HCT116 (cell line): ENCODE data around the gene MGME1. TPM values are rescaled to one million over a fixed set of nuclear protein-coding genes. Genes with fewer than 3 reads are reported as not detected.

Experiments
- CBX3 ChIP-seq: IDR thresholded peaks from 2 replicates; pipeline ENCODE4 v1.6.1; 2012; ENCODE audit warnings: low read depth
- EGR1 ChIP-seq: IDR thresholded peaks from 2 replicates; pipeline ENCODE4 v1.6.1; 2012; ENCODE audit warnings: low read depth
- EZH2 ChIP-seq: fragments of 200-600 bp; sonication (generic); IDR thresholded peaks from 2 replicates; pipeline ENCODE4 v1.6.1; 2017; ENCODE audit warnings: antibody characterized with exemption, mixed run types
- FOSL1 ChIP-seq: IDR thresholded peaks from 2 replicates; pipeline ENCODE4 v1.6.1; 2012; ENCODE audit warnings: low read depth
- POLR2A ChIP-seq: IDR thresholded peaks from 2 replicates; pipeline ENCODE4 v1.7.0; 2011; ENCODE audit warnings: borderline replicate concordance; ENCODE audit not compliant: insufficient read depth, insufficient read length; ENCODE audit errors: extremely low read depth
- RAD21 ChIP-seq: IDR thresholded peaks from 2 replicates; pipeline ENCODE4 v1.6.1; 2012; ENCODE audit warnings: low read depth, mild to moderate bottlenecking
- SRF ChIP-seq: IDR thresholded peaks from 2 replicates; pipeline ENCODE4 v1.6.1; 2012; ENCODE audit warnings: low read depth
- TCF7L2 ChIP-seq: IDR thresholded peaks from 2 replicates; pipeline ENCODE4 v1.7.0; 2011; ENCODE audit warnings: borderline replicate concordance, inconsistent platforms; ENCODE audit not compliant: insufficient read depth, insufficient read length; ENCODE audit errors: extremely low read depth
- YY1 ChIP-seq: IDR thresholded peaks from 2 replicates; pipeline ENCODE4 v1.6.1; 2011; ENCODE audit warnings: low read length, low read depth, moderate library complexity, mild to moderate bottlenecking; ENCODE audit not compliant: insufficient replicate concordance; ENCODE audit errors: extremely low read depth
- ZFX ChIP-seq: fragments of 450-650 bp; IDR thresholded peaks from 2 replicates; pipeline ENCODE4 v1.6.1; 2017
- ZNF274 ChIP-seq: fragments of 200-500 bp; sonication (Bioruptor generic); IDR thresholded peaks from 2 replicates; pipeline ENCODE4 v1.6.1; 2014; ENCODE audit warnings: mild to moderate bottlenecking, low read depth, low read length, inconsistent platforms
- total RNA-seq: library from RNA; stranded (reverse); gene quantifications from one replicate; pipeline ENCODE4 v1.2.1, GENCODE V29; 2021; ENCODE audit not compliant: unreplicated experiment
- TF ChIP-seq, protein P1 (sequence below): IDR thresholded peaks from 2 replicates; pipeline ENCODE4 v1.6.1; 2012; ENCODE audit warnings: low read depth
- TF ChIP-seq, protein P2 (sequence below): IDR thresholded peaks from 2 replicates; pipeline ENCODE4 v1.6.1; 2012

MGME1 gene
- total RNA-seq, 1 experiment from 2014 or later, result 37.1 TPM

DNA sequence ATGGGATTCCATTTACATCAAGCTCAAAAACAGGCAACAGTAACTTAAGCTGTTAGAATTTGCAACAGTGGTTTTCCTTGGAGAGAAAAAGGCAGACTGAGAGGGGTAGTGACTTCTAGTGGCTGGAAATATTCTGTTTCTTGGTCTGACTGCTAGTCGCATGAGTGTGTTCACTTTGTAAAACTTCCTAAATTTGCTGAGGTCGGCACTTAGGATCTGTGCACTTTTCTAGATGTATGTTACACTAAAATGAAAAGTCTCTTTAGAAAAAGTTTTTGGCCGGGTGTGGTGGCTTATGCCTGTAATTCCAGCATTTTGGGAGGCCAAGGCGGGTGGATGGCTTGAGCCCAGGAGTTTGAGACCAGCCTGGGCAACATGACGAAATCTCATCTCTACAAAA lies 70.2 kb downstream of the MGME1 start (continued):
- TF ChIP-seq, protein P1, sequence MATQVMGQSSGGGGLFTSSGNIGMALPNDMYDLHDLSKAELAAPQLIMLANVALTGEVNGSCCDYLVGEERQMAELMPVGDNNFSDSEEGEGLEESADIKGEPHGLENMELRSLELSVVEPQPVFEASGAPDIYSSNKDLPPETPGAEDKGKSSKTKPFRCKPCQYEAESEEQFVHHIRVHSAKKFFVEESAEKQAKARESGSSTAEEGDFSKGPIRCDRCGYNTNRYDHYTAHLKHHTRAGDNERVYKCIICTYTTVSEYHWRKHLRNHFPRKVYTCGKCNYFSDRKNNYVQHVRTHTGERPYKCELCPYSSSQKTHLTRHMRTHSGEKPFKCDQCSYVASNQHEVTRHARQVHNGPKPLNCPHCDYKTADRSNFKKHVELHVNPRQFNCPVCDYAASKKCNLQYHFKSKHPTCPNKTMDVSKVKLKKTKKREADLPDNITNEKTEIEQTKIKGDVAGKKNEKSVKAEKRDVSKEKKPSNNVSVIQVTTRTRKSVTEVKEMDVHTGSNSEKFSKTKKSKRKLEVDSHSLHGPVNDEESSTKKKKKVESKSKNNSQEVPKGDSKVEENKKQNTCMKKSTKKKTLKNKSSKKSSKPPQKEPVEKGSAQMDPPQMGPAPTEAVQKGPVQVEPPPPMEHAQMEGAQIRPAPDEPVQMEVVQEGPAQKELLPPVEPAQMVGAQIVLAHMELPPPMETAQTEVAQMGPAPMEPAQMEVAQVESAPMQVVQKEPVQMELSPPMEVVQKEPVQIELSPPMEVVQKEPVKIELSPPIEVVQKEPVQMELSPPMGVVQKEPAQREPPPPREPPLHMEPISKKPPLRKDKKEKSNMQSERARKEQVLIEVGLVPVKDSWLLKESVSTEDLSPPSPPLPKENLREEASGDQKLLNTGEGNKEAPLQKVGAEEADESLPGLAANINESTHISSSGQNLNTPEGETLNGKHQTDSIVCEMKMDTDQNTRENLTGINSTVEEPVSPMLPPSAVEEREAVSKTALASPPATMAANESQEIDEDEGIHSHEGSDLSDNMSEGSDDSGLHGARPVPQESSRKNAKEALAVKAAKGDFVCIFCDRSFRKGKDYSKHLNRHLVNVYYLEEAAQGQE, result no peak
- TF ChIP-seq, protein P2, sequence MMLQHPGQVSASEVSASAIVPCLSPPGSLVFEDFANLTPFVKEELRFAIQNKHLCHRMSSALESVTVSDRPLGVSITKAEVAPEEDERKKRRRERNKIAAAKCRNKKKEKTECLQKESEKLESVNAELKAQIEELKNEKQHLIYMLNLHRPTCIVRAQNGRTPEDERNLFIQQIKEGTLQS, result no peak
- TF ChIP-seq ZFX (no peak), RAD21 (no peak), EGR1 (no peak), SRF (no peak), ZNF274 (no peak), TCF7L2 (no peak), CBX3 (no peak), YY1 (no peak), POLR2A (no peak), FOSL1 (no peak), EZH2 (no peak)

Other genes starting within 250 kb of the MGME1 start
- gene SNX5, start 224 bp upstream of the MGME1 start, total RNA-seq, result 159 TPM
- 0.86 TPM for gene OVOL2, start 88.9 kb downstream of the MGME1 start, total RNA-seq
- 11.4 TPM for gene KAT14, start 168.8 kb downstream of the MGME1 start, total RNA-seq
- 22.3 TPM for gene PET117, start 168.8 kb downstream of the MGME1 start, total RNA-seq